GM21723 (cell line): ENCODE measurements around the gene FRMD3.

ENCODE experiments used
- ATAC-seq: cut with Tn5 transposase; IDR thresholded peaks from one replicate; pipeline ENCODE4 v1.9.1; 2021; ENCODE audit warnings: mild to moderate bottlenecking, moderate library complexity; ENCODE audit not compliant: unreplicated experiment

Gene FRMD3

DNA sequence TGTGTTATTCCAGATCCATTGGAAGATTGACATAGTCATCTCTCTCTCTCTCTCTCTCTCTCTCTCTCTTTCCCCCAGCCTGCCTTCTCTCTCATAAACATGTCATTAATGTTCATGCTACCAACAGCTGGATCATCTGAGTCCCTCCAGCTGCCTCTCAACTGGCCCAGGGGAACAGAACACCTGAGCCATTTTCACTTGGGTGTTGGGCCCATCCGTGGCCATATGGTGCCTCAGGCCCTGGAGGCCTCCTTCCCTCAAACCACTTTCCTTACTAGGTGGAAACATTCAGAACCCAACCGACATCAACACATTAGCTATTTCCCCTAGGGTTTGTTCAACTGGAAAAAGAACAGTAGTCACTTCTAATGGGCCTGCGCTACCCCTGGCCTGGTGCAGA, 196.2 kb downstream of the FRMD3 start:
- ATAC-seq = no peak

- ATAC-seq = no peak
Observed at GRCh38 chr9:83340451-83340850, 197.8 kb downstream of the FRMD3 start.

- ATAC-seq = no peak
Observed at GRCh38 chr9:83339435-83339834, 198.8 kb downstream of the FRMD3 start.

GRCh38 chr9:83336706-83337105, 201.5 kb downstream of the FRMD3 start:
- no peak for ATAC-seq

DNA sequence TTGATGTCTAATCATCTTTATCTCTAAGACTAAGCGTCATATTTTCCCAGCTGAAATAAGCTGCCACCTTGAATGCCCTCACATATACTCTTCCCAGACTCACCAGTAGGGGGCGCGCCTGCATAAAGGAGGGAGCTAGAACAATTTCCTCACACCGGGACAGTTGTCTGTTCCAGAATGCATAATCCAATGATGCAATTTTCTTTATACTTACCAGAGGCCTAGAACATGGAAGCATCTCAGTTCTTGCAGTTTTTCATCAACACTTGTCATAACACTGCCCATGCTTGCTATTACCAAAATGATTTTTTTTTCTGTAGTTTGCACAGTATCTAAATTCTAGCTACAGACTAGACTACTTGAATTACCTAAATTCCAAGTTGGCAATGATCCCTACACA, 203.9 kb downstream of the FRMD3 start:
- peak; percentile 77 for ATAC-seq

DNA sequence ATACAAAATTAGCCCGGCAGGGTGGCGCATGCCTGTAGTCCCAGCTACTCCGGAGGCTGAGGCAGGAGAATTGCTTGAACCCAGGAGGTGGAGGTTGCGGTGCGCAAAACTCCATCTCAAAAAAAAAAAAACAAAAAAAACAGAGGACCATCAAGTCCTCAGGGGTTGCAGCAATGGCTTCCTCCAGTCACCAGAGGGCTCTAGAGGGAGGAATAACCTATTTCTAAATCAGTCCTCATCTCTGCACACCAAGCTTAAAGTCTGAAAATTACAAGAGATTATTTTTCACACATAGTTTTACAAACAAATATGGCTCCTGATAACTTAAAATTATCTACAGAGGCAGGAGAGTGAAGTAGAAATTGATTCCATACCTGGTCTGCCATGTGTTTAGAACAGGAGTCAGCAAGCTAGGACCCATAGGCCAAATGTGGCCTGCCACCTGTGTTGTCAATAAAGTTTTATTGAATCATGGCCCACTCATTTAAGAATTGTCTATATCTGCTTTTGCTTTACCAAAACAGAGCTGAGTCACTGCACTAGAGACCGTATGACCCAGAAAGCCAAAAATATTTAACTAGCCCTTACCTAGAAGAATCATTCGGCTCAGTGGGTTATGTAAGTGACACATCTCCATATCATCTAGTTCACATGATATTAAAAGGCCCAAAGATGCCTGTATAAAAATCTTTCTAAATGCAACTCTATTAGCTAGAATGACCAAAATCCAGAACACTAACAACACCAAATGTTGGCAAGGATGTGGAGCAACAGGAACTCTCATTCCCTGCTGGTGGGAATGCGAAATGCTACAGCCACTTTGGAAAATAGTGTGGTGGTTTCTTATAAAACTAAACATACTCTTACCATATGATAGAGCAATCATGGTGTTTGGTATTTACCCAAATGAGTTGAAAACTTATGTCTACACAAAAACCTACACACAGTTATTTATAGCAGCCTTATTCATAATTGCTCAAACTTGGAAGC, 207.7 kb downstream of the FRMD3 start:
- no peak for ATAC-seq

- ATAC-seq = no peak
Observed at GRCh38 chr9:83327750-83328622, 210.2 kb downstream of the FRMD3 start.

GRCh38 chr9:83327323-83327722, 210.9 kb downstream of the FRMD3 start:
- ATAC-seq = no peak

DNA sequence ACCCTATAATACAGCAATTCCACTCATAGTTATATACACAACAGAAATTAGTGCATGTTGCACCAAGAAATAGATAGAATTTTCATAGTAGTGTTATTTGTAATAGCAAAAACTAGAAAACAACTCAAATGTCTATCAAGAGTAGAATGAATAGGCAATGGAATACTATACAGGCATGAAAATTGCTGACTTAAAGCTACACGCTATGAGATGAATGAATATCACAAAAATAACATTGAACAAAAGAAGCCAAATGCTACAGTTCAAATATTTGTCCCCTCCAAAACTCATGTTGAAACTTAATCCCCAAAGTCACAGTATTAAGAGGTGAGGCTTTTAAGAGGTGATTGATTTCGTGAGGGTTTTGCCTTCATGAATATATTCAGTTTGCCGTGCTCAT, 215.1 kb downstream of the FRMD3 start:
- ATAC-seq = no peak

- ATAC-seq = no peak
Observed at GRCh38 chr9:83322438-83322837, 215.8 kb downstream of the FRMD3 start.

DNA sequence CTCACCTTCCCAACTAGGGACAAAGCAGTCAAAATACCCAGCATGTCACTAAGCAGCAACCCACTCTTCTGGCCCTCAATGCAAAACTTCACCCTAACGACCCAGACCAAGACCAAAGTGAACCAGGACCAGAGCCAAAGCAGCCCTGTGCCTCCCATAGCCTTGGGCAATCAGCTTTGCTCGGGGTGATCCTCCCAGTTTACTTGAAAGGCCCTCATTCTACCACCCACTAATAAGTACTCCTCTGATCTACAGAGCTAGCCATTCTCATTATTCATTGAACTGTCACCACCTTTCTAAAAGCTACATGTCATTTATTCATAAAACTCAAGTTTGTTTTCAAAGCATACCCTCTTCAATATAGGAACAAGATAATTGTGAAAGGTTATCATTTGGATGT, 221.0 kb downstream of the FRMD3 start:
- ATAC-seq = no peak

DNA sequence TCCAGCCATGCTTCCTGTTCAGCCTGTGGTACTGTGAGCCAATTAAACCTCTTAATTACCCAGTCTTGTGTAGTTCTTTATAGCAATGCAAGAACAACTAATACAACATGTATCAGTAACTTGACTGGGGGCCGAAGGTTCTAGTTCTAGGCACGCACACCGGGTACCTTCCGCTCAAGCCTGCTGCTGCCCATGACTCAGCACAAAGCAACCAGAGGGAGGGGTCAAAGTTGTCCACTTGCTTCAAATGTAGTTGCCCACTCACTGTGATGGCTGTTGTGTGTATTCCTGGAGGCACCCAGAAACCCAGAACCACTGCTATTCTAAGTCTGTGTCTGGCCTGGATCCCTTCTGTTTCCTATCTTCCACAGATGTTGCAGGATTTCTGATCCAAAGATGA, 222.6 kb downstream of the FRMD3 start:
- no peak for ATAC-seq

- ATAC-seq = no peak
Observed at GRCh38 chr9:83313781-83314180, 224.4 kb downstream of the FRMD3 start.

DNA sequence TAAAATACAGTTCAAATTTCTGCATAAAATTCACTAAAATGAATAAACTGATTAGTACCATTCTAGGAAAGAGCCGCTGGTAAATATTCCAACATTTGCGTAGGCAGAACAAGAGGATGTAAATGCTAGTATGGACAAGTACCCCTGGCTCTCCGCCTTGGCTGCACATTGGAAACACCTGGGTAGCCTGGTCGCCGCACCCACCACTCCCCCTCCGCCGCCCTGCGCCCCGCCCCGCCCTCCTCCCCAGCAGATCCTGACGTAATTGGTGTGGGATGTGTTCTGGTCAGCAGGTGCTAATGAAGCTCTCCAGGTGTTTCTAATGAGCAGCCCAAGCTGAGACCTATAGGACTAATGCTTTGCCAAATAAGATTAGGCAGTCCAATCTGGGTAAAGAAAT, 225.7 kb downstream of the FRMD3 start:
- ATAC-seq = no peak

DNA sequence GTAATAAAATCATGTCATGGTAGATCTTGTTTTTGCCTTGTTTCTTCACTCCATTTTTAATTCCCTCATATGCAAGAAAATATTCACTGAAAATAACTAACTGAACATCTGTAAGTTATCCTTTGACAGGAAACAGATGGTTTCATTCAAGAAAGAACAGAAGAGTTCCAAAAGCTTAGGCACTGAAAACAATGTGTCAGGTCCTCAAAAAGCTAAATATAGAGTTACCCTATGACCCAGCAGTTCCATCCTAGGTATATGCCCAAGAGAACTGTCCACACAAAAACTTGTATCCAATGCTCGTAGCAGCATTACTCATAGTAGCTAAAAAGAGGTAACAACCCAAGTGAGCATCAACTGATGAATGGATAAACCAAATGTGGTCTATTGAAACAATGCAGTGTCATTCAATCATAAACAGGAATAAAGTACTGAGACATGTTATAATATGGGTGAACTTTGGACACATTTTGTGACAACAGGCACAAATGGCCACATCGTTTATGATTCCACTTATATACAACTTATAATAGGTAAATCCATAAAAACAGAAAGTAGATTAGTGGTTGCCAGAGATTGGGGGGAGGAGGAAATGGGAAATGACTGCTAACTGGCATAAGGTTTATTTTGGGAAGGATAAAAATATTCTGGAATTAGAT, 231.0 kb downstream of the FRMD3 start:
- no peak for ATAC-seq

DNA sequence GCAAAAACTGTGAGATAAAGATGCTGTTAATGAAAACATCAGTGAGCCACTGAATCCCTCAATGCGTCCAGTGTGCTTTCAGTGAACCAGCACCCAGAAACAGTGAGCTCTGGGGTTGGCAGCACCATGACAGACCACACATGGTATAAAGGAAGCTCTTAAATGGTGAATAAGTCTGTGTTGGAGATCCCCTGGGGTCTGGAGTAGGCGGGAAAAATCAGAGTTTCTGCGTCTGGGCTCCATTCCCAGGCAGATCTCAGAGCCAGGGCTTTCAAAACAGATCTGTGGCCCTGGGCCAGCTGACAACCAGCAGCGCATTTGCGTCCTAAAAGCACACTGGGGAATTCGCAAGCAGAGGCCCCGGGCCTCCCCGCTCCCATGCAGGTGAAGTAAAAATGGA, 233.5 kb downstream of the FRMD3 start:
- ATAC-seq = no peak

- ATAC-seq = no peak
Observed at GRCh38 chr9:83299571-83299970, 238.6 kb downstream of the FRMD3 start.

DNA sequence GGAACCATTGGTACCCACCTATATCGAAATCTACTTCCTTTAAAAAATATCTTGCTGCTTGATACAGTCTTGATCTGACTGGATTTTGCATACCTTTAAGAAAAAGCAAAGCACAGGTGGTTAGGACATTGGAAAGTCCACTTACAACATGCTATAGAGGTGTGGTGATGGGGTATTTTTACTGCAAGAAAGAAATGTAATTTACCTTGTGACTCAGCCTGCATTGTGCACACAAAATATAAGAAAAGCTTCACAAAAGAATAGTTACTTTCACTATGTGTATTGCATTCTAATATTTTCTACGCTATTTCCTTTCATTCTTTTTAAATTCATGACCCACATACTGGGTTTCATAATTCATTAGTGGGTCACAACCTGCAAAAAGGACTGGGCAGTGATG, 239.1 kb downstream of the FRMD3 start:
- ATAC-seq = no peak

GRCh38 chr9:83296123-83296522, 242.1 kb downstream of the FRMD3 start:
- ATAC-seq = peak; percentile 71

GRCh38 chr9:83294816-83295215, 243.4 kb downstream of the FRMD3 start:
- ATAC-seq = no peak

- ATAC-seq = no peak
Observed at GRCh38 chr9:83291196-83291595, 247.0 kb downstream of the FRMD3 start.
